Tibial nerve (tissue), 4 donors: ENCODE data around the gene STXBP2.

Source experiments
- CTCF ChIP-seq, 5 experiments: fragments of 200-600 bp in 3 of 5; fragments of 450-650 bp in 2 of 5; sonication (generic) in 3 of 5; IDR thresholded peaks; one replicate each; pipeline ENCODE4 v1.5.1; 2016 to 2019; ENCODE audit warnings: antibody characterized with exemption in 5 of 5, mild to moderate bottlenecking in 3 of 5, moderate library complexity in 2 of 5
- EP300 ChIP-seq, 2 donors: sonication (generic); formaldehyde crosslinking; IDR thresholded peaks; one replicate each; pipeline ENCODE4 v1.6.1; 2017; ENCODE audit warnings: antibody characterized with exemption in 2 of 2, mild to moderate bottlenecking in 1 of 2
- POLR2A ChIP-seq, 2 donors: fragments of 450-650 bp; IDR thresholded peaks; one replicate each; pipeline ENCODE4 v1.6.1; 2017; ENCODE audit warnings: antibody characterized with exemption in 2 of 2, mild to moderate bottlenecking in 2 of 2, moderate library complexity in 2 of 2

- TF ChIP-seq CTCF (IDR thresholded peaks at IDR 0.05) (no peak), EP300 (IDR thresholded peaks at IDR 0.05) (no peak), POLR2A (IDR thresholded peaks at IDR 0.05) (no peak)
These were observed 1.2 kb upstream of the STXBP2 start for GRCh38 chr19:7635670-7636069.
